ENCODE measurements around the gene IARS1. TPM values are rescaled to one million over a fixed set of nuclear protein-coding genes. Genes with fewer than 3 reads are reported as not detected.

Gene IARS1
- total and polyA plus RNA-seq, 12 donors = 16.8 to 157 (median 80.1) TPM

- DNase-seq = no peak
- intact Hi-C loops (cut with DNase I) = no loop called here
- Histone ChIP-seq H3K36me3 (replicated peaks in 1 of 2) (peaks cover 0 to 99% of the 10 kb centered on the region in 2 donors), H3K4me3 (no peak overlapping the region), H3K4me1 (replicated peaks in 1 of 2) (peaks cover 0 to 6% of the 10 kb centered on the region in 2 donors), H3K9me3 (replicated peaks in 1 of 3) (no peaks in the 10 kb centered on the region), H3K27ac (no peak overlapping the region), H3K27me3 (no peaks in the 10 kb centered on the region)
- TF ChIP-seq POLR2A (IDR thresholded peaks at IDR 0.05) = no peak
- 96 to 98% (median 97%) methylated on average over 3 of the region's 3 CpGs for WGBS, 4 donors
Measured at GRCh38 chr9:92247981-92248380, 45.5 kb downstream of the IARS1 start.

GRCh38 chr9:92247296-92247695 is 46.2 kb downstream of the IARS1 start:
- intact Hi-C loops (cut with DNase I) = no loop called here
- H3K4me3 ChIP-seq = no peak overlapping the region
- TF ChIP-seq POLR2A (IDR thresholded peaks at IDR 0.05) = no peak
- TF ChIP-seq CTCF (IDR thresholded peaks at IDR 0.05) = no peak
- H3K4me1 ChIP-seq (replicated peaks in 1 of 2) = peaks cover 0 to 6% of the 10 kb centered on the region in 2 donors
- no peak overlapping the region for H3K27ac ChIP-seq
- no peaks in the 10 kb centered on the region for H3K27me3 ChIP-seq
- peaks cover 0 to 99% of the 10 kb centered on the region in 2 donors for H3K36me3 ChIP-seq (replicated peaks in 1 of 2)
- DNase-seq = no peak
- WGBS, 4 donors = 82 to 83% (median 83%) methylated on average over 4 of the region's 4 CpGs
- H3K9me3 ChIP-seq (replicated peaks in 1 of 3) = no peaks in the 10 kb centered on the region

- no peak for DNase-seq
- intact Hi-C loops (cut with DNase I) = no loop called here
- 64 to 89% (median 77%) methylated on average over 7 of the region's 7 CpGs for WGBS, 4 donors
- Histone ChIP-seq H3K4me3 (no peak overlapping the region), H3K27ac (peak overlapping the region in 2 of 5 donors; percentile 11 to 15), H3K27me3 (no peaks in the 10 kb centered on the region), H3K36me3 (replicated peaks in 1 of 2) (peaks cover 0 to 98% of the 10 kb centered on the region in 2 donors), H3K9me3 (replicated peaks in 1 of 3) (no peaks in the 10 kb centered on the region), H3K4me1 (replicated peaks in 1 of 2) (peaks cover 6% of the 10 kb centered on the region in 2 donors)
- TF ChIP-seq CTCF (IDR thresholded peaks at IDR 0.05) (no peak), POLR2A (IDR thresholded peaks at IDR 0.05) (no peak)
Measured at GRCh38 chr9:92245005-92245797, 48.3 kb downstream of the IARS1 start.

Small RNAs within 50 kb of the gene (microRNA-seq; reads per million reads assigned to microRNA genes)
- gene MIR3651 = 0.76 to 4.5 (median 1.3) reads per million in 3 donors

Small RNAs within 50 kb of the gene (small RNA-seq; reads per million reads assigned to genes)
- 0 reads per million in 2 donors for gene MIR3651
- gene SNORA84 = 0.33 to 0.36 reads per million in 2 donors

Other genes starting within 250 kb of the IARS1 start
- gene SPTLC1, start 178.3 kb downstream of the IARS1 start, total RNA-seq = 100 to 1,000 TPM in 1 of 9 donors, 10 to 100 TPM in 8; 59.0 to 106 (median 72.9) TPM
- gene SPTLC1, start 178.3 kb downstream of the IARS1 start, polyA plus RNA-seq = 10 to 100 TPM; 18.8 to 89.6 (median 20.1) TPM
- gene NOL8, start 31.7 kb upstream of the IARS1 start, total RNA-seq = 10 to 100 TPM; 13.3 to 43.3 (median 31.0) TPM
- gene NOL8, start 31.7 kb upstream of the IARS1 start, polyA plus RNA-seq = 10 to 100 TPM; 33.7 to 55.3 (median 48.7) TPM
- gene CENPP, start 32.3 kb upstream of the IARS1 start, total RNA-seq = 10 to 100 TPM in 1 of 9 donors, 1 to 10 TPM in 8; 1.1 to 14.0 (median 3.7) TPM
- gene CENPP, start 32.3 kb upstream of the IARS1 start, polyA plus RNA-seq = 1 to 10 TPM; 1.8 to 9.4 (median 2.2) TPM
- 10 to 100 TPM in 6 of 9 donors, 1 to 10 TPM in 3; 3.0 to 33.2 (median 14.5) TPM for gene OGN, start 110.9 kb upstream of the IARS1 start, total RNA-seq
- gene OGN, start 110.9 kb upstream of the IARS1 start, polyA plus RNA-seq = 10 to 100 TPM in 2 of 3 donors, 1 to 10 TPM in 1; 7.7 to 21.1 (median 13.9) TPM
- gene OMD, start 130.8 kb upstream of the IARS1 start, total RNA-seq = 10 to 100 TPM in 1 of 9 donors, 1 to 10 TPM in 7, under 1 TPM in 1; 0.72 to 18.1 (median 4.2) TPM
- gene OMD, start 130.8 kb upstream of the IARS1 start, polyA plus RNA-seq = 10 to 100 TPM in 1 of 3 donors, 1 to 10 TPM in 2; 6.4 to 12.3 (median 7.5) TPM
- gene ASPN, start 188.8 kb upstream of the IARS1 start, total RNA-seq = 10 to 100 TPM in 2 of 9 donors, 1 to 10 TPM in 7; 1.7 to 12.4 (median 6.7) TPM
- 1 to 10 TPM; 2.8 to 5.6 (median 4.6) TPM for gene ASPN, start 188.8 kb upstream of the IARS1 start, polyA plus RNA-seq
- 10 to 100 TPM in 5 of 9 donors, 1 to 10 TPM in 4; 3.8 to 22.0 (median 11.8) TPM for gene ECM2, start 242.3 kb upstream of the IARS1 start, total RNA-seq
- gene ECM2, start 242.3 kb upstream of the IARS1 start, polyA plus RNA-seq = 1 to 10 TPM; 5.1 to 7.8 (median 7.2) TPM

All from adrenal gland (tissue), 12 donors.